Astrocyte (in vitro differentiated cells and primary cell): ENCODE results near the gene REG1A. TPM values are rescaled to one million over a fixed set of nuclear protein-coding genes. Genes with fewer than 3 reads are reported as not detected.

ENCODE experiments used
- DNase-seq: peaks from one replicate; pipeline ENCODE4 v3.0.0-alpha.2; 2010; ENCODE audit warnings: low read depth
- FAIRE-seq: peaks from 2 replicates; lab custom pipeline; 2011; peaks lifted over from hg19 to GRCh38; lab: Jason Lieb, UNC
- H2AFZ ChIP-seq: 2 replicates; pipeline ENCODE4 v1.6.0; 2012; ENCODE audit warnings: low read depth, low read length, inconsistent platforms
- H3K27ac ChIP-seq: 2 replicates; pipeline ENCODE4 v1.5.1; 2011; ENCODE audit warnings: low read depth, low read length, inconsistent platforms
- H3K27me3 ChIP-seq: 2 replicates; pipeline ENCODE4 v1.6.0; 2011; ENCODE audit warnings: low read length, inconsistent platforms; ENCODE audit not compliant: insufficient read depth
- H3K36me3 ChIP-seq: 2 replicates; pipeline ENCODE4 v1.5.1; 2011; ENCODE audit warnings: low read length, inconsistent platforms; ENCODE audit not compliant: insufficient read depth
- H3K4me1 ChIP-seq: 2 replicates; pipeline ENCODE4 v1.5.1; 2011; ENCODE audit warnings: low read length, inconsistent platforms; ENCODE audit not compliant: insufficient read depth
- H3K4me2 ChIP-seq: 2 replicates; pipeline ENCODE4 v1.6.0; 2012; ENCODE audit warnings: low read length, inconsistent platforms
- H3K4me3 ChIP-seq: 2 replicates; pipeline ENCODE4 v1.5.1; 2011; ENCODE audit warnings: low read depth, mild to moderate bottlenecking, low read length, inconsistent platforms; ENCODE audit not compliant: insufficient read depth
- H3K79me2 ChIP-seq: 2 replicates; pipeline ENCODE4 v1.6.0; 2012; ENCODE audit warnings: mild to moderate bottlenecking, low read length, inconsistent platforms; ENCODE audit not compliant: insufficient read depth
- H3K9ac ChIP-seq: 2 replicates; pipeline ENCODE4 v1.6.0; 2012; ENCODE audit warnings: mild to moderate bottlenecking, low read length, inconsistent platforms
- H3K9me3 ChIP-seq: 2 replicates; pipeline ENCODE4 v1.5.1; 2012; ENCODE audit warnings: low read depth, mild to moderate bottlenecking, low read length, inconsistent platforms; ENCODE audit not compliant: insufficient read depth
- H4K20me1 ChIP-seq: 2 replicates; pipeline ENCODE4 v1.6.0; 2012; ENCODE audit warnings: low read length, inconsistent platforms; ENCODE audit not compliant: insufficient read depth
- H3K27ac Mint-ChIP-seq: one replicate; pipeline ENCODE4 v1.8.0; 2021; ENCODE audit warnings: mild to moderate bottlenecking, mixed read lengths; ENCODE audit not compliant: unreplicated experiment
- H3K27me3 Mint-ChIP-seq: one replicate; pipeline ENCODE4 v1.8.0; 2021; ENCODE audit warnings: low read depth, mixed read lengths; ENCODE audit not compliant: unreplicated experiment
- H3K36me3 Mint-ChIP-seq: one replicate; pipeline ENCODE4 v1.8.0; 2021; ENCODE audit warnings: low read depth, mixed read lengths; ENCODE audit not compliant: unreplicated experiment
- H3K4me1 Mint-ChIP-seq: one replicate; pipeline ENCODE4 v1.8.0; 2021; ENCODE audit warnings: low read depth, mixed read lengths; ENCODE audit not compliant: unreplicated experiment
- H3K4me3 Mint-ChIP-seq: one replicate; pipeline ENCODE4 v1.8.0; 2021; ENCODE audit warnings: mild to moderate bottlenecking, moderate library complexity, mixed read lengths; ENCODE audit not compliant: unreplicated experiment
- H3K9me3 Mint-ChIP-seq: one replicate; pipeline ENCODE4 v1.8.0; 2021; ENCODE audit warnings: mild to moderate bottlenecking, mixed read lengths; ENCODE audit not compliant: unreplicated experiment
- EZH2 ChIP-seq: IDR thresholded peaks from 2 replicates; pipeline ENCODE4 v1.6.1; 2012; ENCODE audit warnings: mild to moderate bottlenecking, low read length, inconsistent platforms; ENCODE audit not compliant: insufficient read depth
- total RNA-seq: library from RNA; stranded (reverse); gene quantifications from 2 replicates; pipeline ENCODE4 v1.2.1, GENCODE V29; 2021
- TF ChIP-seq, protein P1 (sequence below): IDR thresholded peaks from 2 replicates; pipeline ENCODE4 v1.5.1; 2011; ENCODE audit warnings: low read depth, mild to moderate bottlenecking, inconsistent platforms, low read length, moderate library complexity; ENCODE audit not compliant: insufficient read depth

The REG1A gene
- total RNA-seq, 1 donor from 2014 or later, result not detected

DNA sequence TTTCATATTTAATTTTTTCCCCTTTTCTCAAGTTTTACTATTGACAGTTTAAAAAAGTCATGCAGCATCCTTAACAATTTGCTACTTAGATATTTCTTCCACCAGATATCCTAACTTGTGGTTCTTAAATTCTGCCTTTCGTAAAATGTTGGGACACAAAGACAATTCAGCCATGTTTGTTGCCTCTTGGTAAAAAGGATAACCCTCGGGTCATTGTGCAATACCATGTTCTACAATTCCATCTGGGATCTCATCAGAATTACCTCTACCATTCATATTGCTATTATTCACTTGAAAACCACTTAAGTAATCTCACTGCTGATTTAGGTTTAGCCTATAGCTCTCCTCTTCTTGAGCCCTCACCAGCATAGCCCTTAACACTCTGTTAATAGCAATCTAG, 19.3 kb upstream of the REG1A start:
- FAIRE-seq (no peak), DNase-seq (no peak)
- H3K9me3 ChIP-seq, result no peaks in the 10 kb centered on the region
- no peaks in the 10 kb centered on the region for H3K79me2 ChIP-seq
- Mint-ChIP-seq H3K4me1 (no peaks in the 10 kb centered on the region), H3K9me3 (peaks cover 5% of the 10 kb centered on the region), H3K27ac (no peak overlapping the region), H3K27me3 (peaks cover 5% of the 10 kb centered on the region), H3K4me3 (no peak overlapping the region), H3K36me3 (no peaks in the 10 kb centered on the region)
- H3K4me2 ChIP-seq, result no peak overlapping the region
- TF ChIP-seq, protein P1, sequence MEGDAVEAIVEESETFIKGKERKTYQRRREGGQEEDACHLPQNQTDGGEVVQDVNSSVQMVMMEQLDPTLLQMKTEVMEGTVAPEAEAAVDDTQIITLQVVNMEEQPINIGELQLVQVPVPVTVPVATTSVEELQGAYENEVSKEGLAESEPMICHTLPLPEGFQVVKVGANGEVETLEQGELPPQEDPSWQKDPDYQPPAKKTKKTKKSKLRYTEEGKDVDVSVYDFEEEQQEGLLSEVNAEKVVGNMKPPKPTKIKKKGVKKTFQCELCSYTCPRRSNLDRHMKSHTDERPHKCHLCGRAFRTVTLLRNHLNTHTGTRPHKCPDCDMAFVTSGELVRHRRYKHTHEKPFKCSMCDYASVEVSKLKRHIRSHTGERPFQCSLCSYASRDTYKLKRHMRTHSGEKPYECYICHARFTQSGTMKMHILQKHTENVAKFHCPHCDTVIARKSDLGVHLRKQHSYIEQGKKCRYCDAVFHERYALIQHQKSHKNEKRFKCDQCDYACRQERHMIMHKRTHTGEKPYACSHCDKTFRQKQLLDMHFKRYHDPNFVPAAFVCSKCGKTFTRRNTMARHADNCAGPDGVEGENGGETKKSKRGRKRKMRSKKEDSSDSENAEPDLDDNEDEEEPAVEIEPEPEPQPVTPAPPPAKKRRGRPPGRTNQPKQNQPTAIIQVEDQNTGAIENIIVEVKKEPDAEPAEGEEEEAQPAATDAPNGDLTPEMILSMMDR, result no peak
- no peak for TF ChIP-seq EZH2
- no peaks in the 10 kb centered on the region for H3K36me3 ChIP-seq
- no peak overlapping the region for H3K9ac ChIP-seq
- no peaks in the 10 kb centered on the region for H3K4me1 ChIP-seq
- no peak overlapping the region for H3K27ac ChIP-seq
- no peaks in the 10 kb centered on the region for H4K20me1 ChIP-seq
- no peak overlapping the region for H2AFZ ChIP-seq
- no peak overlapping the region for H3K4me3 ChIP-seq
- H3K27me3 ChIP-seq, result no peaks in the 10 kb centered on the region

DNA sequence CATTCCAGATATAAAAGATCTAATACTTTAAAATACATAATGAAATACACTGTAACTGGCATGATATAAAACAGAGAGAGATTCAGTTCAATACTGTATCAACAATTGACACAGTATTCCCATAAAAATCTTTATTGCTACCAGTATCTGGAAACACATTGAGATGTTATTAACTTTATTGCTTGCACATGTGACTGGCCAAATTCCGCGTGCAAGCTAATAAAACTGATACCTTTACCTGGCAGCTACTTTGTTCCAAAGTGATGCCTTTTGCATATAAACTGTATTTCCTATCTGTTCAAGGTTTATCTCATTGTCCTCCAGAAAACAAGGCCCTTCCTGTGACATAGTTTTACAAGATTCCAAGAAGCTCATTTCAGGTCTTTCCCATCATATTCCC, 17.1 kb upstream of the REG1A start:
- TF ChIP-seq EZH2, result no peak
- TF ChIP-seq, protein P1, result no peak
- peaks cover 5% of the 10 kb centered on the region for H3K9me3 Mint-ChIP-seq

DNA sequence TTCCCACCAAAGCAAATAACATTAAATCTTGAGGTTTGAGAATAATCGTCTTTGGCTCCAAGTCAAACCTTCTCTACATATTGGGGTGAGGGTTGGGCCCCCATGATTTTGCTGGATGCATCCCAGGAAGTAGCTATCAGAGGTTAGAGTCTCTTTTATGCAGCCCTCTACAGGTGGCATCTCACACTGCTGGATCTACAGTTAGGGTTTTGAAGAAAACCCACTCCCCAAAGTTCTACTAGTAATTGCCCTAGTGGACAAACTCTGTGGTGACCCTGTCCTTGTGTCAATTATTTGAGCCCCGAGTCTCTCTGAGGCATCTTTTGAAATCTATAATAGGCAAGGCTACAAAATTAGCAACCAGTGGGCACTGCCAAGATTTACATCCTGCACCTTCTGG, 15.0 kb upstream of the REG1A start:
- Histone ChIP-seq H3K9ac (no peak overlapping the region), H3K27me3 (no peaks in the 10 kb centered on the region), H3K36me3 (no peaks in the 10 kb centered on the region), H2AFZ (no peak overlapping the region), H3K9me3 (no peaks in the 10 kb centered on the region), H3K4me3 (no peak overlapping the region), H3K4me2 (no peak overlapping the region), H3K4me1 (no peaks in the 10 kb centered on the region), H4K20me1 (no peaks in the 10 kb centered on the region), H3K27ac (no peak overlapping the region), H3K79me2 (no peaks in the 10 kb centered on the region)
- H3K27me3 Mint-ChIP-seq, result no peaks in the 10 kb centered on the region
- H3K4me3 Mint-ChIP-seq, result no peak overlapping the region
- FAIRE-seq, result no peak
- peaks cover 5% of the 10 kb centered on the region for H3K9me3 Mint-ChIP-seq
- H3K27ac Mint-ChIP-seq, result no peak overlapping the region
- TF ChIP-seq, protein P1, result no peak
- TF ChIP-seq EZH2, result no peak
- no peaks in the 10 kb centered on the region for H3K4me1 Mint-ChIP-seq
- no peak for DNase-seq
- H3K36me3 Mint-ChIP-seq, result no peaks in the 10 kb centered on the region

More for the DNA sequence above, 17.1 kb upstream of the REG1A start:
- FAIRE-seq, result no peak
- no peaks in the 10 kb centered on the region for H3K4me1 ChIP-seq
- H4K20me1 ChIP-seq, result no peaks in the 10 kb centered on the region
- Mint-ChIP-seq H3K4me1 (no peaks in the 10 kb centered on the region), H3K27me3 (no peaks in the 10 kb centered on the region), H3K4me3 (no peak overlapping the region), H3K36me3 (no peaks in the 10 kb centered on the region), H3K27ac (no peak overlapping the region)
- no peaks in the 10 kb centered on the region for H3K36me3 ChIP-seq
- no peak overlapping the region for H3K9ac ChIP-seq
- no peaks in the 10 kb centered on the region for H3K9me3 ChIP-seq
- no peak overlapping the region for H3K4me3 ChIP-seq
- no peaks in the 10 kb centered on the region for H3K27me3 ChIP-seq
- H2AFZ ChIP-seq, result no peak overlapping the region
- no peak for DNase-seq
- no peak overlapping the region for H3K4me2 ChIP-seq
- no peaks in the 10 kb centered on the region for H3K79me2 ChIP-seq
- no peak overlapping the region for H3K27ac ChIP-seq
